WI38 (cell line): ENCODE measurements around the gene SPINT2.
A peak's percentile ranks its signal among the peaks of the same experiment; 100 is the strongest.
"Not testable (repeated sequence)": the region's sequence is repeated elsewhere in the genome, so short reads cannot be mapped to it uniquely, and the experiment has no call there.

ENCODE experiments used
- H3K4me3 ChIP-seq: 2 replicates; pipeline ENCODE4 v1.5.1; 2011; ENCODE audit warnings: low read depth, mild to moderate bottlenecking, control low read depth, low read length
- CTCF ChIP-seq: IDR thresholded peaks from 2 replicates; pipeline ENCODE4 v1.5.1; 2012; ENCODE audit warnings: low read depth, mild to moderate bottlenecking, control low read depth, low read length

Gene SPINT2

GRCh38 chr19:38229585-38230073, 34.7 kb upstream of the SPINT2 start:
- peak overlapping the region; percentile 64 for H3K4me3 ChIP-seq
- TF ChIP-seq CTCF = no peak

GRCh38 chr19:38230506-38231133, 33.8 kb upstream of the SPINT2 start:
- not testable (repeated sequence) for H3K4me3 ChIP-seq

GRCh38 chr19:38231918-38232317, 32.5 kb upstream of the SPINT2 start:
- TF ChIP-seq CTCF = no peak
- no peak overlapping the region for H3K4me3 ChIP-seq

GRCh38 chr19:38233740-38234251, 30.6 kb upstream of the SPINT2 start:
- peak; percentile 72 for TF ChIP-seq CTCF
- H3K4me3 ChIP-seq = no peak overlapping the region

DNA sequence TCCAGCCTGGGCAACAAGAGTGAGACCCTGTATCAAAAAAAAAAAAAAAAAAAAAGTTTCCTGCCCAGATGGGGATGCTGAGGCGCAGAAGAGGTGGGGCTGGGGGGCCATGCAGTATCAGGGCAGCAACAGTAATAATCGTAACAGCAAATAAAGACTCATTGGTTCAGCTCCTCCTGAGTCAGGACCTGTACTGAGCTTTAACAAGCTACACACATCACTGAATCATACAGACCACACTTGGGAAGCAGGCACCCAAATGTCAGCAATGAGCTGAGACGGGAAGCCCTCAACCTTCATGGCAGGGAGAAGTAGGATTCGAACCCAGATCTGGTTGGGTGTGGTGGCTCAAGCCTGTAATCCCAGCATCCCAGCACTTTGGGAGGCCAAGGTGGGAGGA, 29.8 kb upstream of the SPINT2 start:
- no peak overlapping the region for H3K4me3 ChIP-seq
- no peak for TF ChIP-seq CTCF

DNA sequence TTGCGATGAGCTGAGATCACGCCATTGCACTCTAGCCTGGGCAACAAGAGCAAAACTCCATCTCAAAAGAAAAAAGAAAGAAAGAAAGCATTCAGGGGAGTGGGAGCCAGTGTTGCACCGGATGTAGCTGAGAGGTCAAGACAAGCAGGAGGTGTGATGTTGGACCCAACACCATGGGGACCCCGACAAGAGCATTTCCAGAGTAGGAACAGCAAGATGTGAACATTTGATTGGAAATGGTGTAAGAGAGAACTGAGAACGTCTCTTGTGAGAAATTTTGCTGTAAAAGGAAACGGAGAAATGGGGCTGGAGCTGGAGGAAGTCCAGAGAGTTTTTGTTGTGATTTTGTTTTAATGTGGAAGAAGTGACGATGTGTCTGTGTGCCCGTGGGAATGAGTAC, 24.6 kb upstream of the SPINT2 start:
- H3K4me3 ChIP-seq = no peak overlapping the region
- no peak for TF ChIP-seq CTCF

DNA sequence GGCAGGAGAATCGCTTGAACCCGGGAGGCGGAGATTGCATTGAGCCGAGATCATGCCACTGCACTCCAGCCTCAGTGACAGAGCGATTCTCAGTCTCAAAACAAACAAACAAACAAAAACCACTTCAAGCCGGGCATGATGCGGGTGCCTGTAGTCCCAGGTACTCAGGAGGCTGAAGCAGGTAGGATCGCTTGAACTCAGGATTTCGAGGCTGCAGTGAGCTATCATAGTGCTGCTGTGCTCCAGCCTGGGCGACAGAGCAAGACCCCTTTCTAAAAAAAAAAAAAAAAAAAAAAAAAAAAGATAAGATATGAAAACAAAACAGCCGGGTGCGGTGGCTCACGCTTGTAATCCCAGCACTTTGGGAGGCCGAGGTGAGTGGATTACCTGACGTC, 21.1 kb upstream of the SPINT2 start:
- no peak for TF ChIP-seq CTCF
- H3K4me3 ChIP-seq = peak overlapping the region; percentile 44
